HG03432 (cell line): ENCODE results near the gene PCTP.

ENCODE experiments used
- ATAC-seq: cut with Tn5 transposase; IDR thresholded peaks from one replicate; pipeline ENCODE4 v1.9.1; 2021; ENCODE audit warnings: mild to moderate bottlenecking, moderate library complexity; ENCODE audit not compliant: unreplicated experiment

PCTP gene

DNA sequence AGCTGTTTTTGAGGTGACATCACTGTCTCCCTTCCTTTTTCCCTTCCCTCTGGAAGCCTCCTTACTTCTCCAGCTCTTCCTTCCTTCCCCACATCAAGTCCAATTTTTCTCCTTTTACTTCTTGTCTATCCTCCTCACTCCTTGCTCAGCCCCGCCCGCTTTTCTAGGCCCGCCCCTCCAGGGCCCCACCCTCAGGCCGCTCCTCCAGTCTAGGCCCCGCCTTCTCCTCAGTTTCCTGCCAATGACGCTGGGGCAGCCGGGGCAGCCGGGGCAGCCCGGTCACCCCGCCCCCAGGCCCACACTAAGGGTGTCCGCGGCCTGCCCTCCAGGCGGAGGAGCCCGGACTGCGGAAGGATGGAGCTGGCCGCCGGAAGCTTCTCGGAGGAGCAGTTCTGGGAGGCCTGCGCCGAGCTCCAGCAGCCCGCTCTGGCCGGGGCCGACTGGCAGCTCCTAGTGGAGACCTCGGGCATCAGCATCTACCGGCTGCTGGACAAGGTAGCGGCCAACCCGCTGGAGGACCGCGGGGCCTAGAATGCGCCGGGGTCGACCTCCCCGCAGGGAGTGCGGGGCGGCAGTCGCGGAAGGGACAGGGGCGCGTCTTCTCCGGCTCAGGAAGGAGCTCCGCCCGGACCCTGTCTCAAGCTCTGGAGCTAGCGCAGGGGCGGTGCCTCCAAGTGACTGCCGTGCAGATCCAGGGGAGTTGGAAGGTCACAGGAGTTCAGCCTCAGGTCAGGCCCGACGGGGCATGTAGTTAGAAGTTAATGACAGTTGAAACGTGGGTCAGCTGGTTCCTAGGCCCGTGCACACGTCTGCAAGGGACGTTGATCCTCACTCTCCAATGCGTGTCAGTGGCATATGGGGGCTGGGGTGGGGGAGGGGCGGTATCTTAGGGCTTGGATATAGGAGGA, at the start of gene PCTP:
Gene PCTP, plus strand, starts transcription at position 302 of the 908 bp plus-strand sequence. Its CDS starts 53 bp downstream, at position 355.
- peak; percentile 99 for ATAC-seq

DNA sequence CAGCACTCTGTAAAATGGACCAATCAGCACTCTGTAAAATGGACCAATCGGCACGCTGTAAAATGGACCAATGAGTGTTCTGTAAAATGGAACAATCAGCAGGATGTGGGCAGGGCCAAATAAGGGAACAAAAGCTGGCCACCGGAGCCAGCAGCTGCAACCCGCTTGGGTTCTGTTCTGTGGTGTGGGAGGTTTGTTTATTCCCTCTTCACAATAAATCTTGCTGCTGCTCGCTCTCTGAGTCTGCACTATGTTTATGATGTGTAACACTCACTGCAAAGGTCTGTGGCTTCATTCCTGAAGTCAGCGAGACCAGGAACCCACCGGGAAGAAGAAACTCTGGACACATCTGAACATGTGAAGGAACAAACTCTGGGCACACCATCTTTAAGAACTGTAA, 48.7 kb upstream of the PCTP start:
- ATAC-seq, result no peak

DNA sequence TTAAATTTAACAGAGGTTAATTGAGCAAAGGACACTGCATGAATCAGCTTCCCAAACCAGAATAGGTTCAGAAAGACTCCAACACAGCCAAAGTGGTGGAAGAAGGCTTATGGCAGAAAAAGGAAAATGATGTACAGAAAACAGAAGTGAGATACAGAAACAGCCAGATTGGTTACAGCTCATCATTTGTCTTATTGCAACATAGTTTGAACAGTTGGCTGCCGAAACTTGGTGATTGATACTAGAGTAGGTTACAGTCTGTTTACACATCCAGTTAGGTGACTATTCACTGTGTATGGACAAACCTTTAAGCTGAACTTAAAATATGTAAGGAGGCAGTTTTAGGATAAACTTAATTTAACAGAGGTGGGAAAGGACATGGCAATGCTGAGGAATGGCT, 46.5 kb upstream of the PCTP start:
- ATAC-seq, result no peak

DNA sequence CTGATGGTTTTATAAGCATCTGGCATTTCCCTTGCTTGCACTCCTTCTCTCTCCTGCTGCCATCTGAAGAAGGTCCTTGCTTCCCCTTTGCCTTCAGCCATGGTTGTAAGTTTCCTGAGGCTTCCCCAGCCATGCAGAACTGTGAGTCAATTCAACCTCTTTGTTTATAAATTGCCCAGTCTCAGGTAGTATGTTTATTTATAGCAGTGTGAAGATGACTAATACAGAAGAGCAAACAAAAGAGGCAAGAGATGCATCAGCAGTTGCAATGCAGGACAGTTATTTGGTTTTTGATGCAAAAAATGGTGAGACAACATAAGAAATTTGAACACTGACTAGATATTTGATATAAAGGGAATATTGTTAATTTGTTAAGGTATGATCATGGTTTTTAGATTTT, 45.0 kb upstream of the PCTP start:
- peak; percentile 92 for ATAC-seq

DNA sequence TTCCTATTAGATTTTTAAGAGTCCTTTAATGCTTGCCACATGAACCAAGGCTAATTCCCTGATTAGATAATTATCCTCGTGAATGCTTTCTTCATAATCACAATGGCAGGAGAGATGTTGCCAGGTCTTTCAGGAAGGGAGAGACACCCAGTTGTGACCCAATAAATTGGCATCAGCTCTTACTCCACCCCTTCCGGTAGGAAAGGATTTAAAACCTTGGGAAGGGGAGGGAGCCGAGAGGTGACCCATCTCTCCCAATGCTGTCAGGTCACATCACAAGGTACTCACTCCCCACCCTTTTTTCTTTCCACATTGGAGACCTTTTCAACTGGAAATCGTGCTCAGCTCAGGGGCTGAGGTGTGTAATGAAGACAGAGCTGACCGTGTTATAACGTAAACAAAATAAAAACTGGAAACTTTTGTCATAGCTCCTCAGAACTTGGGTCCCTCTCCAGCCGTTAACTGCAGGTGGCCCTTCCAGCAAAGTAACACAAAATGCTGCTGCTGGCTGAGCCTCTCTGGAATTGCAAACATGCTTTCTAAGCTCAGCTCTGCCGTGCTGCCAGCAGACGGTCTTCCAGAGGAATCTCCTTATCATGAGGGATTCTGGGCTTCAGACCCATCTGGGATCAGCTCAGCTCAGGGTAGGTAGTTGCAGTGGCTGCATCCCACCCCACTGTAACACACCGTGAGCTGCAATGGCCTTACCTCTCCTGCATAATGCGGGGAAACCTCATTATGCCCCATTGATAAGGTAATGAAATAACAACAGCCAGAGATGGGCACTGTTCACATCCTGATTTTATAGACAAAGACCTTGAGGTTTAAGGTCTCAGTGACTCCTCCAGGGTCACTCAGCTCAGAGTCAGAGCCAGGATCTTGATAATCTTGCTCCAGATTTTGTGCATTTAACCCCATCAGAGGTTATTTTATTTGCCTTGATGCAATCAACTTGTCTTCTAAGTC, 43.8 kb upstream of the PCTP start:
- no peak for ATAC-seq

DNA sequence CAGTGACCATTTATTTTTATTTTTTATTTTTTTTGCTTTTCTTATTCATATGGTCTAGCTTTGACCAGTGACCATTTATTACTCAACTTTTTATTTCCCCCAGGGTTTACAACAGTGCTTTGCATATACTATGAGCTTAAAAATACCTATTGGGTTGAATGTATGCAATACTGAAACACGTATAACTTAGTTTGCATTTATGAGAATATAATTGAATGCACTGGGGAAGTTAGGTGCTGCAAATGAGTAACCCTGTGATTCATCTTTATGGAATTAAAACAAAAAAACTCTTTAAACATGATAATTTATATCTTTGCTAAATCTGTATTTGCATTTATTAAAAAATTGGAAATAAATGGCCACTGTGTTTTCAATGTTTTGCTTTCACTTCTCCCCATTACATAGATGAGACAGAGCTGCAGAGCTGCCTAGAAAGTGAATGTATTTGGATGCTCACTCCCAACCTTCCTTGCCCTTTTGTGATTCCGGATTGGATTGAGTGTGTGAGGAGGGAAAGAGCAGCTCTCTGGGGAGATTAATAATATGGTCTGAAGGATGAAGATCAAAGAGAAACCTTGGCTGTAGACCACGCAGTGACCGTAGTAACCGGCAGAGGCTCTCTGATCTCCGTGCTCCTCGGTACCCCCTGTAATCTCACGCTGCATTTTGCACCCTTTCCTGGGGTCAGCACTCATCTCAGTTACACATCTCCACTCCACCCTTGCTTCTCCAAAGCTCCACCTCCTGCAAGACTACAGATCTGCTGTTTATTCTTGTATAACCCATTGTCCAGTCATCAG, 42.5 kb upstream of the PCTP start:
- ATAC-seq, result no peak

DNA sequence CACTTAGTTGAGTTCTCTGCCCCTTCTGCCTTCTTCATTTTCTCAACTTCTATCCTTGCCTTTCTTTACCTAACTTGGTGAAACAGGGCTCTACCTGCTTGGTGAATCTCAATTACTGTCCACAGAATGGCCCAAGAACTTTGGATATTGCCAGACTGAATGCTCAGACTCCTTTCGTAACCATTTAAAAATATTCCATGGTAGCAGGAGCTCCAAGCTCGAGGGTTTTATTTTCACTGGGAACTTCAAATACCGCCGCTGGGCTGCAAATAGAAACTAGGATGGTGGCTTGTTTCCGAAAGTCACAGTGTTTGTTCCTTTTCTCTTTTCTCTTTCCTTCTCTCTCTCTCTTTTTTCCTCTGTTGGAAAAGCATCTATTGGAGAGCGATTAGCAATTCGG, 41.4 kb upstream of the PCTP start:
- ATAC-seq, result no peak

DNA sequence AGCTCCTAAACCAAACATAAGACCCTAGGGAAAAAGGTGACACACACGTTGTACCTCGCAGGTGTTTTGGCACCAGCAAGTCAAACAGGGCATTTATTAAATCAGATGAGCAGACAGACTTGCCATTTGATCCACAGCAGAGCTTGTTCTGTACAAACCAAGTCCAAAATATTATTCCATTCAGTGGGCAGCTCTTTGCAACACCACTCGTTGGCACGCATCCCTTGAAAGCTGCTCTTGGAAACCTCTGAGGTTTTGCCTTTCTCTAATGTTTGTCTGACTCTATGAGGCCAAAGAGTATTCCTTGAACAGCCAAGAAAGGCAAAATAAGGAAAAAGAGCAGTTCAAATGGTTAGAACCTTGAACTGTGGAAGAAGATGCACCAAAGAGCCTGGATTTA, 40.9 kb upstream of the PCTP start:
- no peak for ATAC-seq

DNA sequence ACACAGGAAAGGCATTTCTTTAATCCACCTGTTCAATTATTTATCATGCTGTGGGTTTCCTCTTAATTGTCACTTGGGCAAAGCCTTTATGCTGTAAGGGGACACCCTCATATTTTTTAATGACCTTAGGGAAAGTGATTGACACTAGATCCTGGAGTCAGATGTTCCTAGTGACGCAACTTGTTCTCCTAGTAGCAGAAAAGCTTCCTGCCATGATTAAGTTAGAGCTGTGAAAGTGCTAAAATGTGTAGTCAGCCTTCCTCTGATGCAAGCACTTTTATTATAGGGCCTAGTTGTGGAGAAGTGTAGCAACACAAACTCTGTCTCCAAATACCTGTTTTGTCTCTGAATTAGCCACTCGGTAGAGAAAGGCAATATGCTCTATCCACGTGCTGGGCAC, 40.4 kb upstream of the PCTP start:
- no peak for ATAC-seq

DNA sequence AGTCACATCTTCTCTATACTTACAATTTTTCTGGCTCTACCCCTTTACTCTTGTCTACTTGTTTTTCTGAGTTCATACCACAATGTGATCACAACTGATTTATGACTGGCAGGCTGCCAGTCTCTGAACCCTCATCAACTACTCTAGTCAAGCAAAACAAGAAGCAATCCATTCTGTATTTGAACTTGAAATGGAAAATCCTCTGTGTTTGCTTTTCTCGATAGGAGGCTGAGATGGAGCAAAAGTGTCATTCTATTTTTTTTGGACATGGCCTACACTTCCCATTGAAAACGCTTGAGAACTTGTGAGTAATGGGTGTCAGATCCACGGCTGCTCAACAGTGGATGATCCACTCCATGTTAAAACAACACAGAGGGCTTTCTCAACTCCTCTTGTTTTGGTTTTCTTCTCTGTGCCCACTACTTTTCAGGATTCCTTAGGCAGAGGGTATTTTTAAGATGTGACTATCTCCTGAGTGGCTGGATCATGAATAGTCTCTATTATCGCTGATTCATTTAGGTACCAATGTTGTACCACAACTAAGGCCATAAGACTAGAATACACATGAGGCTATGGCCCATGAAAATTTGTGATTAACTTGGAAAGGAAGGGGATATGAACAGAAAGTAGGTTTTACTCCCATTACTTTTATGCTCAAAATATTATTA, 39.9 kb upstream of the PCTP start:
- ATAC-seq, result no peak

DNA sequence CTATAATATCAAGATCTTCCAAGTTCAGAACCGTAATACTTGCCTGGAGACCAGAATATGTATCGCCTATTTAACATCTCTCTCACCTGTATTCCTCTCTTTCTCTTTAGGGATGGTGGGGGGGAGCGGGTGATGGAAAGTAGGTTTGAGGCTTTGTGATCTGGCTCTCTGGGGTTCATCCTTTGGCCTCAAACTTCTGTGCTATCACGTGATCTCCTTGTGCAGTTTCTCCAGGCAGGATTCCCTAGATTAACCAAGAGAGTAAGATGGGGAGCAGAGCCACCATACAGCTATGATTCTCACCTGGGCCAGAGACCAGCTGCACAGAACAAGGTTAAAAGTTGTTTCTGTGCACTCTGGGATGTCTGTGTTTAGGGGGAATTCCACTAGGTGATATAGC, 33.4 kb upstream of the PCTP start:
- ATAC-seq, result no peak

DNA sequence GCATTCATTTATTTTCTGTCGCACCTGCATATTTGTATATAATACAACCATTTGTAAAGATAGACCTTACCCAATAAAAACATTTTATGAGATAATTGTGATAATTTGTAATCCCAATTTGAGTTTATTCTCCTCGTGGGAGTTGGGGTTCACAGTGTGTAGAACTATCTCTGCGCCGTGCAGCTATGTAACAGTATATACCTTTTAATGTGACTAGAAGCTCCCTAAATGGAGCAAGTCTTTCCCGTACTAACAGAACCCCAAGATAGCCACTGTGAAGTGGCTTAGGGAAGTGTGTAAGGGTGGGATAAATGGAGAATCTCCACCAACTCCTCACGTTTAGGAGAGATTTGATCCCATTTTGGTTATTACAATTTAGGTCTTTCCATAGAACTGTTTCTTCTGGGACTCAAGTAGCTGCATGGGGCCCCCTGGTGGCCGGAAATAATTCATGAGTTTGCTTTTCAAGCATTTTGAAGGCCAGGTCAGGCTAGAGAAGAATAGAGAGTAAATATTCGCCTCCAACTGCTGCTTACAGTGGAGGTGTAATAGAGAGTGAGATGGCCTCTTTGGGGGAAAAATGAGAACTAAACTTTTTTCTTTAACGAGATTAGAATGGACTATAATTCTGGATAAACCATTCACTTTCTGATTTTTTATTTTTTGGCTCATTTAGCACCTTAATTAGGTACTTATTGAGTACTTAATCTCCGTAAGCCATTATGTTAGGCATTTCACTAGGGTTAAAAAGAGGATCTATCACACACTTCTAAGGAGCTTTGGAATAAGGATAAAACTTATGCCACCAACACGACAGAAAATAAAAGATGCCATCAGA, 32.7 kb upstream of the PCTP start:
- no peak for ATAC-seq

DNA sequence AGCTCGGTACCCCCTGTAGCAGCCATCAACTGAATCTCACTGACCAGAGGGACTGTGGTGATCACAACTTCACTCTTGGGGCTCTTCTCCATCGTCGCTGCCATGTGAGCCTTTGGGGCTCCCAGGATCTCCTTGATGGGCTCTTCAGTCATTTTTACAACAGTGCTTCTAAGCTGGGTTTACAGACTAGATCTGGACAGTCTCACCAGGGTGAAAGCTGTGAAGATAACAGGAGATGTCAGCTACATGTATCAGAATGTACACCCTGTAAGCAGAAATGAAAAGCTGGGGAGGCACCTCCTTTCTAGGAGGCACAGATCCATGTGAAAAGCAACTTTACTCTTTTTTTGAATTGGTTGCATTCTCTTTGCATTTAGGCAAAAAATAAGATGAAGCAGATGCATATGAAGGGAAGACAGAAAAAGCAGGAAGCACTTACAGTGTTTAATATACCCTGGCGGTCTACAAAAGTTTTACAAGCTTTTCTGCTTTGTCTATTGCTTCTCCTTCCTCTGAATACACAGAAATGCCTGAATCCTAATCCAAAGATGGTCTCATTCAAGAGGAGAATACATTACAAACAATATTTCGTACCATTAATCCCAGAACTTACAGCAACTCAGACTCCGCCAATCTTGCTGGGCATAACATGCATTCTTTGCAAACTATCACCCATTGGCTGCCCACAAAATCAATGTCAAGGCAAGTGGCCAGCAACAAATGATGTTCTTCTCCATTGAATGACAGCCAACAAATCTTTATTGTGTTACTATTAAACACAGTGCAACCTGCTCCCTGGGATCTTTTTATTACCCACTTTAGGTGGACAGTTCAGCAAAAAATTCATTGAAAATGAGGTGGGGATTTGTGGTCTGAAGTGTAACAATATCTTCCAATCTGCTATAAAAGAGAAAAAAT, 29.7 kb upstream of the PCTP start:
- no peak for ATAC-seq

DNA sequence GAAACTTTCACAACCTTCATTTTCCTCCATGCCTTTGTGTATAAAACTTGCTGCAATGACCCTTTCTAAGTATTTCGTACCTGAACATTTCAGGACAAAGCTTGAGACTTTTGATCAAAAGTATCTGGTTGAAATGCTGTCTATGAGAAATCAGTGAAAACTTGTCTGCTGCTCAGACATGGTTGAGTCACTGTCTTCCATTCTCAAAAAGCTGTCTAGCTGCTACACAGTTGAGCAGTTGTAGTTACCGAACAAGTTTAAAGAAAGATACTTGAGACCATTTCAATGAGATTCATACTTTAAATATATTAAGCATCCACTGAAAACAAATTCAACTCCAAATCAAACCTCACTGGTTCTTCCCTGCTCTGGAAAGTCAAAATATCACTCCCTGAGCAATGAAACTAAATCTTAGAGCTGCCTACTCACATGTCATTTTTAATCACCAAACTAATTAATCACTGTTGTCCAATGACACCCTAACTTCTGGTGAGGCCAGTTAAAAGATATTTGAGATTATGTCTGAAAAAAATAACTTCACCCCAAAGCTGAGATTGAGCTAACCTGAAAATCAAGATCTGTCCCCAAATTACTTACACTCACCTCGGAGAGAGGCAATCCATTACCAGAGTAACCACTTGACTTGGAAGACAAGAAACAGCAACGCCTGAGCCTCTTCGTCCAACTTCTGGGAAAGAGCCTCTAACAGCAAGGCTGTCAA, 28.7 kb upstream of the PCTP start:
- no peak for ATAC-seq

DNA sequence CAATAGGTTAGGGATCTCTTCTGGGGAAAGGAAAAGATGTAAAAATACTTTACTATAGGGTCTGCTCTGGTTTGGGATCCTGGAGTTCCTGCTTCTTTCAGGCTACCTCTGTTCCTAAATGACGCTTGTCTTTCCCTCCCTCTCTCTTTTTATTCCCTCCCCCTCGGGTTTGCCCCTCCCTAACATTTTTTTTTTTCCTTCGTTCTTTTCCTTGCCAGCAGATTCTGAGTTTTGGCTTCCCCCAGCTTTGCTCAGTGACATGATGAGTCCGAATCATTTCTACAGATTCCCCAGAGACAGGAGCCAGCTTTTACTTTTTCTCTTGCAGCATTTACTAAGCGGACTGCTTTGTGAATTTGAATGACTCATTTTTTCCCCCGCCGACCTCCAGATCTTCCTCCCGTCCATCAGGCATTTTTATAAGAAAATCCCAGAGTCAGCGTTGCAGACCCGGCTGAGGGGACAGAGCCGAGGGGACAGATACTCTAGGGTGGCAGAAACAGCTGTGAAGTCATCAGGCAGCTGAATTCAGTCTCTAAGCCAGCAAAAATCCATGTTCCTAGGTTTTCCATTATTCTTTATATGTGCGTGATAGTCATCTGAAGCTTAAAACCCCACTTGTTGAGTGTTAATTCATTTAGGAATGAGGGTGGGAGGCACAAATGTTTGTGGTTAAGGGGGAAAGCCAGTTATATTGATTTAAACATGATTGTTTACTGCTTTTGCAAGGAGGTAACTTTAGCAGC, 27.9 kb upstream of the PCTP start, which contains the start of gene TMEM100:
Gene TMEM100, minus strand, starts transcription at position 123 of the 746 bp plus-strand sequence. CDS start 1,794 bp downstream, outside the sequence.
- no peak for ATAC-seq

DNA sequence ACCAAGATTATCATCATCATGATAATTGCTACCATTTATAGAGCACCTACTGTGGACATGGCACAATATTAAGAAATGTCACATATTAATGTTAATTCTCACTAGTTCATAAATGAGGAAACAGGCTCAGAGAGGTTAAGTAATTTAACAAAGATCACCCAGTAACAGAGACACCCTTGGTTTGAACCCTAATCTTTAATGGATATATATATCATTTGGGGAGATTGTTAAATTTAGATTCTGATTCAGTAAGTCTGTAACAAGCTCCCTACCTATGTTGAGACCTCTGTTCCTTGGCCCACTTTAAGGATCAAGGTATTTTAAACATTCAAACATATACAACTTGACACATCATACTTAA, 27.4 kb upstream of the PCTP start:
- no peak for ATAC-seq

DNA sequence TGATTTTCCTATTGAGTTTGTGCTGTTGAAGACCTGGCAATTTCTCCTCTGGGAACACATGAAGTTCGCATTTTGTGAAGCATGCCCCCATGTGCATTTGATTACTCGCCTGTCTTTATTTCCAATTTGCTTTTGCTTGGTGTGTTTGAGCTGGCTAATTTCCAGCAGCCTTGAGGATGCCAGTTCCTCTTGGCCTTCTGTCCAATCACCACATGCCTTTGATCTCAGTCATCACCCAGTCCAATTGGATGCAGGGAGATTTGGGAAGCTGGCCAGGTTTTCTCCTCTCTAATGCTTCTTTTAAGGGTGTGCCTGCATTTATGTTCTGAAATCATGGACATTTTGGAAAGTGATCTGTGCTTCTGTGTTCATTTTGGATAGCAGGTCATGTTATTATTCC, 24.4 kb upstream of the PCTP start:
- ATAC-seq, result no peak
